Measurements from ENCODE around the gene C1QTNF1.

The C1QTNF1 gene

GRCh38 chr17:79046197-79046915 is 22.4 kb downstream of the C1QTNF1 start:
- no peak overlapping the region for H3K4me3 ChIP-seq (ENCODE audit: low read depth, low read length)

GRCh38 chr17:79046916-79047280 is 22.9 kb downstream of the C1QTNF1 start:
- no peak for TF ChIP-seq CTCF (IDR thresholded peaks at IDR 0.05; ENCODE audit: borderline replicate concordance, insufficient read depth, low read depth, low read length)
- H3K4me3 ChIP-seq (ENCODE audit: low read depth, low read length) = no peak overlapping the region

More at GRCh38 chr17:79046197-79046915, 22.4 kb downstream of the C1QTNF1 start:
- no peak for TF ChIP-seq CTCF (IDR thresholded peaks at IDR 0.05; ENCODE audit: borderline replicate concordance, insufficient read depth, low read depth, low read length)

GRCh38 chr17:79047291-79047920 is 23.4 kb downstream of the C1QTNF1 start:
- no peak overlapping the region for H3K4me3 ChIP-seq (ENCODE audit: low read depth, low read length)
- TF ChIP-seq CTCF (IDR thresholded peaks at IDR 0.05; ENCODE audit: borderline replicate concordance, insufficient read depth, low read depth, low read length) = no peak

GRCh38 chr17:79047923-79048825 is 24.2 kb downstream of the C1QTNF1 start:
- H3K4me3 ChIP-seq (ENCODE audit: low read depth, low read length) = no peak overlapping the region
- TF ChIP-seq CTCF (IDR thresholded peaks at IDR 0.05; ENCODE audit: borderline replicate concordance, insufficient read depth, low read depth, low read length) = no peak

- no peak for TF ChIP-seq CTCF (IDR thresholded peaks at IDR 0.05; ENCODE audit: borderline replicate concordance, insufficient read depth, low read depth, low read length)
- no peak overlapping the region for H3K4me3 ChIP-seq (ENCODE audit: low read depth, low read length)
Observed at GRCh38 chr17:79048826-79049755, 25.1 kb downstream of the C1QTNF1 start.

GRCh38 chr17:79049821-79050220 is 25.9 kb downstream of the C1QTNF1 start:
- H3K4me3 ChIP-seq (ENCODE audit: low read depth, low read length) = no peak overlapping the region
- TF ChIP-seq CTCF (IDR thresholded peaks at IDR 0.05; ENCODE audit: borderline replicate concordance, insufficient read depth, low read depth, low read length) = no peak
